CD4-positive, alpha-beta memory T cell (primary cell): Measurements from ENCODE around the gene LMF1. TPM values are rescaled to one million over a fixed set of nuclear protein-coding genes. Genes with fewer than 3 reads are reported as not detected.
A peak's percentile ranks its signal among the peaks of the same experiment; 100 is the strongest.

Source experiments
- CTCF ChIA-PET: fragments of 350-600 bp; sonication (Branson Sonifier 250); formaldehyde crosslinking; loops from one replicate; lab custom pipeline; 2021; ENCODE audit warnings: inconsistent platforms; ENCODE audit not compliant: partially characterized antibody; lab: Charles Lee
- POLR2A ChIA-PET: fragments of 350-600 bp; sonication (Branson Sonifier 250); formaldehyde crosslinking; loops from one replicate; lab custom pipeline; 2021; ENCODE audit not compliant: partially characterized antibody; lab: Charles Lee
- DNase-seq, 5 donors: peaks; one replicate each; pipeline versions ENCODE4 v3.0.0 to v3.0.0-alpha.2; 2020 to 2022; ENCODE audit warnings: mixed read lengths in 1 of 5
- H3K27ac ChIP-seq: one replicate; pipeline ENCODE4 v1.7.0; 2013; ENCODE audit warnings: low read depth, low read length
- H3K27me3 ChIP-seq: 2 replicates; pipeline ENCODE4 v1.7.0; 2013; ENCODE audit warnings: mild to moderate bottlenecking, low read length, moderate library complexity; ENCODE audit not compliant: insufficient read depth
- H3K36me3 ChIP-seq: 2 replicates; pipeline ENCODE4 v1.7.0; 2013; ENCODE audit warnings: mild to moderate bottlenecking, low read length, moderate library complexity; ENCODE audit not compliant: insufficient read depth
- H3K4me1 ChIP-seq: 2 replicates; pipeline ENCODE4 v1.7.0; 2013; ENCODE audit warnings: mild to moderate bottlenecking, low read length, moderate library complexity; ENCODE audit not compliant: insufficient read depth
- H3K4me3 ChIP-seq, 2 donors: one replicate each; pipeline ENCODE4 v1.7.0; 2013; ENCODE audit warnings: low read length in 2 of 2, mild to moderate bottlenecking in 1 of 2
- H3K9me3 ChIP-seq, 2 donors: one replicate each; pipeline ENCODE4 v1.7.0; 2013; ENCODE audit warnings: low read length in 2 of 2, control low read depth in 1 of 2; ENCODE audit not compliant: control insufficient read depth in 1 of 2
- H3K27ac Mint-ChIP-seq, 7 donors: one replicate each; pipeline ENCODE4 v1.8.0; 2020 to 2021; ENCODE audit warnings: mixed read lengths in 7 of 7, mild to moderate bottlenecking in 6 of 7, inconsistent platforms in 3 of 7, moderate library complexity in 3 of 7
- H3K27me3 Mint-ChIP-seq, 2 donors: one replicate each; pipeline ENCODE4 v1.8.0; 2020 to 2021; ENCODE audit warnings: mixed read lengths in 2 of 2
- H3K36me3 Mint-ChIP-seq, 2 donors: one replicate each; pipeline ENCODE4 v1.8.0; 2020 to 2021; ENCODE audit warnings: mixed read lengths in 2 of 2, inconsistent platforms in 1 of 2, mild to moderate bottlenecking in 1 of 2
- H3K4me1 Mint-ChIP-seq, 4 donors: one replicate each; pipeline ENCODE4 v1.8.0; 2020 to 2021; ENCODE audit warnings: mixed read lengths in 4 of 4, mild to moderate bottlenecking in 1 of 4
- H3K4me3 Mint-ChIP-seq, 8 donors: one replicate each; pipeline ENCODE4 v1.8.0; 2020 to 2021; ENCODE audit warnings: mixed read lengths in 8 of 8, mild to moderate bottlenecking in 7 of 8, moderate library complexity in 6 of 8, inconsistent platforms in 3 of 8
- H3K9me3 Mint-ChIP-seq, 8 donors: one replicate each; pipeline ENCODE4 v1.8.0; 2020 to 2021; ENCODE audit warnings: mixed read lengths in 8 of 8, mild to moderate bottlenecking in 5 of 8, inconsistent platforms in 3 of 8, moderate library complexity in 1 of 8
- intact Hi-C: fragments of 100-400 bp; cut with micrococcal nuclease; formaldehyde crosslinking; loops from one replicate; pipeline ENCODE4 v1.15.1; 2023
- polyA plus RNA-seq, 2 donors: library from polyadenylated mRNA; unstranded; fragments of 300-500 nt; fragmentation: Illumina TruSeq; gene quantifications; one replicate each; pipeline ENCODE4 v1.2.3, GENCODE V29; 2021
- total RNA-seq, 2 experiments: library from RNA; stranded (reverse); gene quantifications; one replicate each; pipeline ENCODE4 v1.2.3, GENCODE V29; 2021

Gene LMF1
- total and polyA plus RNA-seq, 4 experiments from 2014 or later, result 8.5 to 59.7 (median 32.6) TPM

DNA sequence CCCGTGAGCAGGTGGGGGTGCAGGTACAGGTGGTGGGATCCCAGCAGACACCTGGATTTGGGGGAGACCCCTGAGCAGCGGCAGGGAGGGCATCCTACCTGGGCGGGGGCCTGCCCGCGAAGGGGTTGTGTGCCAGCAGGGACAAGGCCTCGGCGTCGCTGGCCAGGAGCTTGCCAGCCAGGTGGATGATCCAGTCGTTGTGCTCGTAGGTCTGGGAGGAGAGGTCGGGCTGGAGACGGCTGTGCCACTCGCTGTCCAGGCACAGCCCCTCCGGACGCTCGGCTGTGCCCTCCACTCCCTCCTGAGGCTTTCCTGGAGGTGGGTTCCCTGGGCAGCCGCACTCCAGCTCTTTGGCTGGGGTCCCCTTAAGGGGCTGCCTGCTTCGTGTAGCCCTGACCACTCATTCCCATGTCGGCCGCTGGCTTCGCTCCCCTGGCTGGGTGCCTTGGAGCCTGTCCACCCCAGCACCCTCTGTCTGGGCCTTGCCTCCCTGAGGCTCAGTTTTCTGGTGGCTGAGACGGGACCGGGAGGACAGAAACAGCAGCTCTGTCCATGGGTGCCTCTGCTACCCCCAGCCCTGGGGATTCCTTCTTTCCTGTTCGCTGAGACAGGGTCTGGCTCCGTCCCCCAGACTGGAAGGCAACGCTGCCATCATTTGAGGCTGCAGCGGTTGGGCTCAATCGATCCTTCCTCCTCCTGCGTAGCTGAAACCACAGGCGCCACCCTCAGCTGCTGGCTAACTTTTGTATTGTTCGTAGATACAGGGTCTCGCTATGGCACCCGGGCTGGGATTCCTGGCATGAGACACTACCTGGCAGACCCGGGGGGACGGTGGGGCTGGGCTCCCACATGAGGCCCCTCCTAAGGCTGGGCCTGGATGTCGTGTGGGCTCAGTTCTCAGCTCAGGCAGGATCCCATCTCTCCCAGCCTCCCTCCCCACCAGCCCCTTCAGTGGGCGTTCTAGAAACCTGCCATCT is 101.7 kb downstream of the LMF1 start:
- no peak overlapping the region for H3K4me3 Mint-ChIP-seq
- no peaks in the 10 kb centered on the region for H3K27me3 Mint-ChIP-seq
- ChIA-PET POLR2A (no interaction called here), CTCF (no interaction called here)
- Histone ChIP-seq H3K27me3 (no peaks in the 10 kb centered on the region), H3K4me1 (no peaks in the 10 kb centered on the region), H3K27ac (no peak overlapping the region), H3K36me3 (no peaks in the 10 kb centered on the region), H3K9me3 (no peaks in the 10 kb centered on the region), H3K4me3 (no peak overlapping the region)
- H3K9me3 Mint-ChIP-seq, result peaks cover 0 to 2% (median 0%) of the 10 kb centered on the region in 8 donors
- no peak for DNase-seq
- no peak overlapping the region for H3K27ac Mint-ChIP-seq
- intact Hi-C loops, result no loop called here
- H3K4me1 Mint-ChIP-seq, result no peaks in the 10 kb centered on the region
- peaks cover 10 to 13% of the 10 kb centered on the region in 2 donors for H3K36me3 Mint-ChIP-seq

DNA sequence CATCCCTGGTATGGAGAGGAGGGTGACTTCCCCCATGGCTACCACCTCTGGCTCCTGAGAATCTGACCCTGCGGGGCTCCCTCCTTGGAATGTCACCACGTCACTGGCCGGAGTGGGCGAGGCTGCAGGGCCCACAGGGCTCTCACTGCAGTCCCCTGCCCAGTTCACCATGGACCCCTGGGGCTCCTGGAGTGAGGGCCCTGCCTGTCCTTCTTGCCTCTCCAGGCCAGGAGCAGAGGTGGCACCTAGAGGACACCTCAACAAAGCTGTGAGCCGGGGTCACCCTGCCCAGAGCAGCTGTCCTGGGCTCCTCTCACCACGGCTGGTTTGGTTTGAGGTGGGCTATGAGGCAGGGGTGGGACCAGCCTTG is 102.4 kb downstream of the LMF1 start:
- H3K9me3 ChIP-seq, result no peaks in the 10 kb centered on the region
- POLR2A ChIA-PET, result no interaction called here
- H3K4me3 ChIP-seq, result no peak overlapping the region
- CTCF ChIA-PET, result no interaction called here
- no peaks in the 10 kb centered on the region for H3K36me3 ChIP-seq
- no peak overlapping the region for H3K27ac ChIP-seq
- no peak for DNase-seq
- H3K4me1 Mint-ChIP-seq, result no peaks in the 10 kb centered on the region
- H3K9me3 Mint-ChIP-seq, result peaks cover 0 to 9% (median under 1%) of the 10 kb centered on the region in 8 donors
- H3K27me3 Mint-ChIP-seq, result no peaks in the 10 kb centered on the region
- intact Hi-C loops, result no loop called here
- peaks cover 7 to 11% of the 10 kb centered on the region in 2 donors for H3K36me3 Mint-ChIP-seq
- H3K4me3 Mint-ChIP-seq, result no peak overlapping the region
- H3K4me1 ChIP-seq, result no peaks in the 10 kb centered on the region
- H3K27ac Mint-ChIP-seq, result no peak overlapping the region
- H3K27me3 ChIP-seq, result no peaks in the 10 kb centered on the region

GRCh38 chr16:867421-868385 is 103.1 kb downstream of the LMF1 start:
- H3K27me3 Mint-ChIP-seq, result no peaks in the 10 kb centered on the region
- intact Hi-C loops, result no loop called here
- H3K9me3 ChIP-seq, result no peaks in the 10 kb centered on the region
- H3K4me3 ChIP-seq, result no peak overlapping the region
- peaks cover 7 to 11% of the 10 kb centered on the region in 2 donors for H3K36me3 Mint-ChIP-seq
- no peak overlapping the region for H3K4me3 Mint-ChIP-seq
- H3K36me3 ChIP-seq, result no peaks in the 10 kb centered on the region
- no peaks in the 10 kb centered on the region for H3K27me3 ChIP-seq
- H3K27ac Mint-ChIP-seq, result no peak overlapping the region
- POLR2A ChIA-PET, result no interaction called here
- no peak for DNase-seq
- CTCF ChIA-PET, result no interaction called here
- no peaks in the 10 kb centered on the region for H3K4me1 ChIP-seq
- no peak overlapping the region for H3K27ac ChIP-seq
- H3K4me1 Mint-ChIP-seq, result no peaks in the 10 kb centered on the region
- peaks cover 0 to 9% (median 2%) of the 10 kb centered on the region in 8 donors for H3K9me3 Mint-ChIP-seq

DNA sequence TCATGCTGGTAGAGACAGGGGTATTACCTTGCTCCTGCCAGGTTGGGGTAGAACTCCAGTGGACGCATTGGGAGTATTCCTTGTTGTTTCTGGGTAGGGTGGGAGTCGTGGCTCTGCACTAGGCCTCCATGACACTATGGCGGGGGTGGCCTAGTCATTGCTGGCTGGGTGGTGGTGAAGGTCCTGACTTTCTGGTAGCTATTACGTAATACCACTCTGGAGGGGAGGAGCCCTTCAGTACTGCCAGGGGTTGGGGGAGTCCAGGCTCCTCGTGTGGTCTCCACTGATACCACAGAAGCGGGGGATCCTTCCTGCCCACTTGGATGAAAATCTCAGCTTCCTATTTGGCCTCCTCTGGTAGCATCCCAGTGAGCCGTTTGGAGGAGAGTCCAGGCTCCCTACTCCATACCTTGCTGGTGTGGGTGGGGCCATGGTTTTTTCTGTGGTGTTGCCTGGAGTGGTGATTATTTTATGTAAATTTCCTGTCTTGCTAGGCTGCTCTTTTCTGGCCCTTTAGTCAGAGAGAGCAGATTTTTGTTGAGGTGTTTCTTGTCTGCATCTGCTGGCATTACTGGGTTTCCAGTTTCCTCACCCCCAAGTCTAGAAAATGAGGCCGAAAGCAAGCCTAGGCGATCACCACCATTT is 104.4 kb downstream of the LMF1 start:
- Histone ChIP-seq H3K4me3 (no peak overlapping the region), H3K36me3 (no peaks in the 10 kb centered on the region), H3K9me3 (no peaks in the 10 kb centered on the region), H3K27me3 (no peaks in the 10 kb centered on the region), H3K4me1 (no peaks in the 10 kb centered on the region), H3K27ac (no peak overlapping the region)
- intact Hi-C loops, result no loop called here
- no peak for DNase-seq
- no peaks in the 10 kb centered on the region for H3K27me3 Mint-ChIP-seq
- peaks cover 0 to 13% (median 6%) of the 10 kb centered on the region in 8 donors for H3K9me3 Mint-ChIP-seq
- H3K4me1 Mint-ChIP-seq, result no peaks in the 10 kb centered on the region
- peaks cover 7 to 11% of the 10 kb centered on the region in 2 donors for H3K36me3 Mint-ChIP-seq
- ChIA-PET POLR2A (no interaction called here), CTCF (no interaction called here)
- no peak overlapping the region for H3K27ac Mint-ChIP-seq
- no peak overlapping the region for H3K4me3 Mint-ChIP-seq

DNA sequence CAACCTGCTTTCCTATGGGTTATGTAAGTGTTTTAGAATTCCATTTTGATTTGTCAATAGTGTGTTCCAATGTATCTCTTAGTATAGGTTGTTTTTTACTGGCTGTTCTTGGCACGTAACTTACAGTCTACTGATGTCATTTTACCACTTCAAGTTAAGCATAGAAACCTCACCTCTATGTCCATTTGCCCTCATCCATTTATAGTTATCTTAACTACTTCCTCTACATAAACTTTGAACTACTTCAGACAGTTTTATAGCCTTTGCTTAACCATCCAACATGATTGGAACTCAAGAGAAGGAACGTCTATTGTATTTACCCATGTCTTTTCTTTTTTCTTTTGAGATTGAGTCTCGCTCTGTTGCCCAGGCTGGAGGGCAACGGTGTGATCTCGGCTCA is 105.8 kb downstream of the LMF1 start:
- H3K4me1 Mint-ChIP-seq, result no peaks in the 10 kb centered on the region
- H3K9me3 Mint-ChIP-seq, result peaks cover 0 to 24% (median 14%) of the 10 kb centered on the region in 8 donors
- no peaks in the 10 kb centered on the region for H3K9me3 ChIP-seq
- CTCF ChIA-PET, result no interaction called here
- intact Hi-C loops, result no loop called here
- no peaks in the 10 kb centered on the region for H3K4me1 ChIP-seq
- H3K4me3 ChIP-seq, result no peak overlapping the region
- no peaks in the 10 kb centered on the region for H3K27me3 Mint-ChIP-seq
- H3K27ac ChIP-seq, result no peak overlapping the region
- no peak overlapping the region for H3K27ac Mint-ChIP-seq
- H3K36me3 Mint-ChIP-seq, result peaks cover 11 to 16% of the 10 kb centered on the region in 2 donors
- POLR2A ChIA-PET, result no interaction called here
- H3K4me3 Mint-ChIP-seq, result peak overlapping the region in 1 of 8 donors; percentile 4
- H3K27me3 ChIP-seq, result no peaks in the 10 kb centered on the region
- H3K36me3 ChIP-seq, result no peaks in the 10 kb centered on the region
- no peak for DNase-seq

GRCh38 chr16:861446-861845 is 109.3 kb downstream of the LMF1 start:
- no peaks in the 10 kb centered on the region for H3K9me3 ChIP-seq
- Mint-ChIP-seq H3K4me1 (peaks cover 0 to 2% (median 0%) of the 10 kb centered on the region in 4 donors), H3K36me3 (peaks cover 6 to 16% of the 10 kb centered on the region in 2 donors), H3K4me3 (no peak overlapping the region), H3K27me3 (no peaks in the 10 kb centered on the region), H3K27ac (no peak overlapping the region), H3K9me3 (peaks cover 0 to 29% (median 16%) of the 10 kb centered on the region in 8 donors)
- no peak for DNase-seq
- H3K4me1 ChIP-seq, result no peaks in the 10 kb centered on the region
- no peaks in the 10 kb centered on the region for H3K27me3 ChIP-seq
- no peaks in the 10 kb centered on the region for H3K36me3 ChIP-seq
- no peak overlapping the region for H3K27ac ChIP-seq
- intact Hi-C loops, result no loop called here
- H3K4me3 ChIP-seq, result no peak overlapping the region
- POLR2A ChIA-PET, result interaction anchor here (0.6 kb wide), 1 partner anchor 169 kb away, joined by 3 read pairs; no protein-coding TSS in a partner anchor
- CTCF ChIA-PET, result no interaction called here
